GM21786 (cell line): ENCODE measurements around the gene INSL4.

ENCODE experiments used
- ATAC-seq: cut with Tn5 transposase; IDR thresholded peaks from one replicate; pipeline ENCODE4 v1.9.1; 2021; ENCODE audit not compliant: unreplicated experiment

Gene INSL4

GRCh38 chr9:5231212-5231611 lies at the start of gene INSL4:
TSS of gene INSL4 (plus strand) at chr9:5231419. CDS start at chr9:5231524, 105 bp downstream.
- no peak for ATAC-seq

DNA sequence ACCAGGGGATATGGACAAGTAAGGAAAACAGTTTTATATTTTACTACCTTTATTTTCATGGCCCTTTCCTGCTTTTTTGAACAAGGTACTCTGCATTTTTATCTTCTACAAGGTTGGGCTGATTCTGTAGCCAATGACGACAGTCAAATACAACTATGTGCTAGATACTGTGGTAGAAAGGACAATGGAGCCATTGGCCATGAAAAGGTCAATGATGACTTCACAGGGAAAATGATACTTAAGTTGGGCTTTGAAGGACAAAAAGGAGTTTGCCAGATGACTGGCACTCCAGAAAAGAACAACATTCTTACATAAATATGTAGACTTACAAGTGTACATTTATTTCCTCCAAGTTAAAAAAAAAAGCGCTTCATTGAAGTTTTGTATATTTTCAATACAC lies 46.4 kb upstream of the INSL4 start:
- no peak for ATAC-seq

GRCh38 chr9:5185220-5185840 lies 45.9 kb upstream of the INSL4 start, which contains the start of gene INSL6:
TSS of gene INSL6 (minus strand) at chr9:5185639. CDS start at chr9:5185602, 37 bp downstream.
- ATAC-seq, result no peak

DNA sequence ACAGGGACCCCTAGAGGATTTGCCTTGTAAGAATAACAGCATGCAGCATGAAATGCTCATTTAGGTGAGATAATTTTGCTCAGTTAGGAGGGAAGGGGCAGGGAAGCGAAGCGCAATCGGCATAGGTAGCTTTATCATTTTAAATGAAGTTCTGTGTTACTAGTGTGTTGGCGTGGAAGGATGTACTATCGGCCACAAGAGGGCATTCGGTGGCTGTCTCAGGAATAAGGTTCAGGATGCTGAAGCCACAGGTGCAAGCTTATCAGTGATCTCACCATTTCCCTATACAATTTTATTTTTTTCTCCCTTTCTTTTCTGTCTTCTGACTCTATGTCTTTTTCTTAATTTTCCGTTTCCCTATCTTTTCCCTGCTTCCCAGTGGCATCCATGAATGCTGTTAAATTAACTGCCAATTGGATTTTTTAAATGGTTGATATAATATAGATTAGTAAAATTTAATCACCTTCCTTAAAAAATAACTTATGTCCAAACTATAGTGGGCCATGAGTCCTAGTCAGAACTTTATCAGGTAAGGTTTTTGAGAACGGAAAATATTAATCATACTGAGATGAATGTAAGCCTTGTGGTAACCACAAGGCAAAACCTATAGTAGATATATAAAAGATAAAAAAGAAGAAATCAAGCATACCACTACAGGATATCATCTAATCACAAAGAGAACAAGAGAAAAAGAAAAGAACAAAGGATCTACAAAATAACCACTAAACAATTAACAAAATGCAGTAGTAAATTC lies 44.6 kb upstream of the INSL4 start:
- no peak for ATAC-seq

DNA sequence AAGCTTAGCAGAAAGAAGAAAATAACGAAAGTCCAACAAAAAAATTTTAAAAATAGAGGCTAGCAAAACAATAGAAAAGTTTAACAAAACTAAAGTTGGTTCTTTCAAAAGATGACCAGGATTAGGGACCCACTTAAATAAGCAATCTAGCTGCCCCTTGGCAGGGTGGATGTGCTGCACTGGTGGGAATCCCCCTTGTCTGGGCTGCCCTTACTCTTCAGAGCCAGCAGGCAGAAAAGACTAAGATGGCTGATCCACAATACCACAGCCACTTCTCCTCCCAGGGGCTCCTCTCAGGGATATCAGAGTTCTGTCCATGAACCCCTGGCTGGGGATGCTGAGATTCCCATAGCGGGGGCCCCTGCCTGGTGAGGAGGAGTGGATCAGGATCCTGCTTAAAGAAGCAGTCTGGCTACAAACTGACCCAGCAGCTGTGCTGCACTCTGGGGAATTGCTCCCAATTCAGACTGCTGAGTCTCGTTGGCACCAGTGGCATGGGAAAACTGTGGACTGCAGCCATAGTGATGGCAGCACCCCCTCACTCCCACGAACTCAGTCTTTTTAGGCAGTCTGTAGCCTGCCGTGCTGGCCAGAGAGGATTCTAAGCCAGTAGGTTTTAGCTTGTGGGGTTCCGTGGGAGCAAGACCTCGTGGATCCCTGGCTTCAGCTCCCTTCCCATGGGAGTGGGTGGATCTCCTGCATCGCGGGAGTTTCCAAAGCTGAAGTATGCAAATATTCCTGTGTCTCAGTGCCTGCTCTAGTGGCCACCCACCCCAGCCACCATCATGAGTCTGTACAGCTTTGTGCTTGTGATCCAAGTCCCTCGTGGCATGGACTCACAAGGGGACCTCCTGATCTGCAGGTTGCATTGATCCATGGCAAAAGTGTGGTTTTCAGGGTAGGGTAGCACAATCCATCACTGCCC lies 42.9 kb upstream of the INSL4 start:
- no peak for ATAC-seq

GRCh38 chr9:5191985-5192384 lies 39.2 kb upstream of the INSL4 start:
- no peak for ATAC-seq

GRCh38 chr9:5193345-5193744 lies 37.9 kb upstream of the INSL4 start:
- no peak for ATAC-seq

GRCh38 chr9:5195463-5195862 lies 35.8 kb upstream of the INSL4 start:
- ATAC-seq, result no peak

DNA sequence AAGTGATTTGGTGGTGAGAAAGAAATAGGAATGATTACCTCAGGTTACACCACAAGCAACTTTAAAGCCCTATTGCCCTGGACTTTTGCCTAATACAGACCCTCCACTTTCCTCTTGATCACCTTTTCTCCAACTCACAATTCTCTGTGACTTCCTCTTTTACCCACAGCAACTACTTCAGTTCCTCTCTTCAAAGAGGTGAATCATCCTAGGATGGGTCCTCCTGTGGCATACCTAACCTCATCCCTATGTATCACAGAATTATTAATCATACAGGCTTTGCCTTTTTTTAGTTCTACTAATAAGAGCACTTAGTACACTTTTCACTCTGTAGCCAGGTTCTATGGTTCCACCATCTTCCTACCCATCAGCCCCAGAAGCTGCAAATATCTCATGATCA lies 26.1 kb upstream of the INSL4 start:
- no peak for ATAC-seq

DNA sequence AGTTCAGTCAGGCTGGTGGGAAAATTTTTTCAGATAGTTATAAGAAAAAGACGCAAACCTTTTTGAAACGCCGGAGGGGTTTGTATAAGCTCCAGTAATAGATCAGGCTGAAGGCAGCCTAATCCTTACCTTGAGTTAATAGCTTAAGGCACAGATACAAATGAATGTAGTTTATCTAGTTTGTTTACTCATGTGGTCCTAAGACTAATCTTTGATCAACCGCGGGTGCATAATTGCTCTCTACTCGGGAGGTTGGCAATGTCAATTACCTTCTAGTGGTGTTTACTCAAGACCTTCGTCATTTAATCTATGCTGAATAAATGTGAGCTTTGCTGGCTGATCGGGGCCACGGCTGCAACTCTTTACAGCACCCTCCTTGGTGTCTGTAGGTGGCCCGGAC lies 665 bp upstream of the INSL4 start:
- no peak for ATAC-seq

DNA sequence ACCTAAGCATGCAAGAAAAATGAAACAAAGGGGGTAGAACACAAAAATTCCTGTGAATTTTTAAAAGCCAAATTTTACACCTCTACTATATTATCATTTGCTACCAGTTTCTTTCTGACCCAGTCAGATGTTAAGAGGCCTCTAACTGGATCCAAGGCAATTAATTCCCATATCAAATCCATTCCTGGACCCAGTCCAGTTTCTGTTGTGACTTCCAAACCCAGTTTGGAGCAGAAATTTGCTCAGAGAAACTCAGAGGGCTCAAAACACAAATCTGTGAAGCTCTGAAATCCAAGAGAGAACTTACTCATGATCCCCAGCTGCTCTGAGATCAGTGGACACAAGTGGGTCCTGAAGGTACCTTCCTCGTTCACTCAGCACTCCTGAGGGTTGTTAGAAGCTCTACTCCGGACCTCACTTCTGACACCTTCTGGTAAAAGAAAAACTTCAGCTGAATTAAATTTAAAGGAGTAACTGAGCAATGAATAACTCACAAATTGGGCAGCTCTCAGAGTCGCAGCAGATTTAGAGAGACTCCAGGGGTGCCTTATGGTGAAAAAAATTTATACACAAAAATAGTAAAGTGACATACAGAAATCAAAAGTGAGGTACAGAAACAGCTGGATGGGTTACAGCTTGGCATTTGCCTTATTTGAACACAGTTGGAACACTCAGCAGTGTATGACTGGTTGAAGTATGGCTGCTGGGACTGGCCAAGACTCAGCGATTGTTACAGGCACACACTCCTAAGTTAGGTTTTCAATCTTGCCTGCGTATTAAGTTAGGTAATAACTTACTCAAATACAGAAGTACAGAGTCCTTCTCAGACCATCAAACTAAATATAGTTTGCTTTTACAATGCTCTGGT lies 32.4 kb downstream of the INSL4 start:
- ATAC-seq, result no peak

GRCh38 chr9:5264219-5264595 lies 33.0 kb downstream of the INSL4 start:
- no peak for ATAC-seq

GRCh38 chr9:5265939-5266338 lies 34.7 kb downstream of the INSL4 start:
- no peak for ATAC-seq

GRCh38 chr9:5269249-5269715 lies 38.1 kb downstream of the INSL4 start:
- ATAC-seq, result no peak

DNA sequence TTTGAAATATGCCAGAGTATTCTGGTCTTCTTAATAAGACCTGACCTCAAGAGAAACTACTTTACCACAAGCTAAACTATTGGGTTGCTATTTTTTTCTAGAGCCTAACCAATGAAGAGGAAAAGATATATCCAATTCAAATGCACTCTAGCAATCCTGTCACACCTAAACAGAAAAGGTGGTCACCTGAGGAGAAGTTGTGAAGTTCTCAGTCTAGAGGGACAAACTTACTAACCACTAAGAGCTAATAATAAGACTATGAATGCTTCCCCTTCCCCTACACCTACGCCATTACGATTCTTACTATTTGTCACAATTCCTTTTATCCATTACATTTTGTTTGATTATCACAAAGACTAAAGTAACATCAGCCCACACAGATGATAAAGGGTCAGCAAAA lies 43.6 kb downstream of the INSL4 start:
- no peak for ATAC-seq

GRCh38 chr9:5278486-5278885 lies 47.3 kb downstream of the INSL4 start:
- no peak for ATAC-seq
